Left colon (tissue), 2 donors: ENCODE results near the gene GREM2. TPM values are rescaled to one million over a fixed set of nuclear protein-coding genes. Genes with fewer than 3 reads are reported as not detected.

Experiments used
- ATAC-seq: fragments of 200-7000 bp; cut with Tn5 transposase; one replicate; pipeline ENCODE4 v1.9.1; 2020; ENCODE audit warnings: mild to moderate bottlenecking, moderate library complexity
- DNase-seq, 2 donors: peaks; one replicate each; pipeline ENCODE4 v3.0.0-alpha.2; 2020
- intact Hi-C, 2 donors: fragments of 100-400 bp; cut with DNase I in 1 of 2; cut with micrococcal nuclease in 1 of 2; formaldehyde crosslinking; loops; one replicate each; pipeline versions ENCODE4 v1.11.2 to v1.14.0; 2022; cut with DNase I, micrococcal nuclease
- total RNA-seq, 2 donors: library from RNA; stranded (reverse); fragmentation: NEBNext Ultra II Directional; extraction: Animal tissue kit (Norgen Biotek cat#: 25700); gene quantifications; one replicate each; pipeline ENCODE4 v1.2.1, GENCODE V29; 2021
- donor health status: DM: no; HTN: no; CAD: no.
- donor health status: DM: yes; HTN: yes; CAD: no.

GREM2 gene
- total RNA-seq, 2 donors from 2014 or later: 2.5 to 10.0 TPM

DNA sequence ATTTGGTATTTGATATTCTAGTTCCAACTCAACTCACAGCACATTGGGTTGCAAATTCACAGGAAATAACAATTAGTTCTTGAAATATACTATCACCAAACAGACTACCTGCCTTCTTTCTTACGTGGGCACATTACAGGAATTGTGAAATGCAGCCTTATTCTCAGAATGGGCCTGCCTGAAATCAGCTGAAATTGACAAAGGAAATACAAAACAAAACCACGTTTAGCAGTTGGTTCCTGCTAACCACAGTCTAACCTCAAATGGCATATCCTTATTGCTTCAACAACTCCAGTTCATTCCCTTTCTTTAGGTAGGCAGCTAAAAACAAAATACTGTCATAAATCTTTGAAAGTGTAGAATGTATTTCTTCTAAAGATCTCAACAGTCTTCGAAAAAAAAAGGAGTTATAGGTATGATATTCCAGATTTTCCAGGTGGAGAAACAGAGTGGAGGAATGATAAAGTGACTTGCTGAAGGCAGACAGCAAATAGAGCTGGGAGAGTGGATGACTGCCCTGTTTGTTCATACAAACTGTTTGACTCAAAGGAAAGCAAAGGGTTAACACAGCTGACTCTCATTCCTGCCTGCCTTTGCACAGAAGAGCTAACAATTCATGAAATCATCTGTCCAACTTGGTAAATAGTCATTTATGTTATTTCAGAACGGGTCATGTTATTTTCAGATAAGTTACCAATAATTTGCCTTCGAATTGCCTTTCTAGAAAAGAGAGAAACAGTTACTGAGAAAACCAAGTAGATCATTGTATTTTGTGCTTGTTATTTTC is 1.6 kb upstream of the GREM2 start:
- DNase-seq (no peak), ATAC-seq (no peak)
- intact Hi-C loops: loop anchor here in 1 of 2 donors (5.0 kb wide), 1 partner anchor 421 kb away; no protein-coding TSS in a partner anchor

DNA sequence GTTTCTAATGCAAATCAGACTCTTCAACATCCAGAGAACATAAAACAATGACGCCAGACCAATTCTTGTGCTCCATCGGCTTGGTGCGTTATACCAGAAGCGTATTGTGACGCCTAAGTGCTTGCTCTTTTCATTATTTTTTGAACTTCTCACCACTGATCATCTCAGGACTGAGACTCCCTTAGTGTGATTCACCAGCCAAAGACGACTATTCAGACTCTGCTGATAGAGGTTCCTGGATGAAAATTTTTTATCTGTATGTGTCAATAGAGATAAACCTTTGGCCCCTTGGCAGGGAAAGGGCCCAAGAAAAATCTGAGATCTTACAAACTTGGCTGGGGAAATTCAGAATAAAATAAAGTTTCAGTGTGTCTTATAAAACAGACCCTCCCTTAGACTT is 856 bp upstream of the GREM2 start:
- DNase-seq: no peak
- peak; percentile 29 for ATAC-seq
- intact Hi-C loops: loop anchor here in 1 of 2 donors (5.0 kb wide), 1 partner anchor 421 kb away; no protein-coding TSS in a partner anchor

DNA sequence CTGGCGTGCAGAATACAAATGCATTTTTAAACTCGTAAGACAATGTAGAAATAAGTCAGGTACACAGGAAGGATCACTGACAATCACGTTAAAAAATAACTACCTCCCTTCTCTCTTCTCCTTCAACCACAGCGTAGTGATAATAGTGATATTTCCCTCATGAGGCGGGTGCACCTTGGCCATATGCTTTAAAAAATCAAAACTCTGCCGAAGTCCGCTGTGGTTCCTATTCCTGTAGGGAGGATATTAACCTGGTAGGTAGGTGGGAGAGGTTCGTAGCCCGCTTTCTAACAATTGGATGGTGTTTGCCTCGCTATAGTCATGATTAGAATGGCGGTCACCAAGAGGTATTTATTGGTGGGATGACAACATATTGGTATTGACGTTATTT is 732 bp downstream of the GREM2 start:
- DNase-seq: no peak
- peak; percentile 26 for ATAC-seq
- intact Hi-C loops: loop anchor here in 1 of 2 donors (5.0 kb wide), 1 partner anchor 419 kb away; no protein-coding TSS in a partner anchor

DNA sequence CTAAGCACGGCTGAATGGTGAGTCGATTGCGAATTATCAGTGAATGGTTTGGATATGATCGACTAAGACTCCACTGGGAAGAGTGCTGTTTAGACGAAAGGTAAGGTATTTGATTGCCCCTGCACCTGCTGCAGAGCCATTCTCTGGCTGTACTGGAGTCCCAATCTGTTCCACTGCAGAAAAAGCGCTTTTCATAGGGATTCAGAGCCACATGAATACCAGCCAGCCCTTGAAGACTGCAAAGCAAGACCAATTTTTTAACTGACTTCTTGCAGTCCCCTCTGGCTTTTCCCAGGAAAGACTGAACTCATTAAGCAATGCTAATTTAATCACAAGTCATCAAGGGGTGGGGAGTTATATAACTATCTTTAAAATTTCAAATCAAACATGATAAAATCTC is 1.3 kb downstream of the GREM2 start:
- intact Hi-C loops: loop anchor here in 1 of 2 donors (5.0 kb wide), 1 partner anchor 418 kb away; no protein-coding TSS in a partner anchor
- DNase-seq: no peak
- peak; percentile 6 for ATAC-seq

DNA sequence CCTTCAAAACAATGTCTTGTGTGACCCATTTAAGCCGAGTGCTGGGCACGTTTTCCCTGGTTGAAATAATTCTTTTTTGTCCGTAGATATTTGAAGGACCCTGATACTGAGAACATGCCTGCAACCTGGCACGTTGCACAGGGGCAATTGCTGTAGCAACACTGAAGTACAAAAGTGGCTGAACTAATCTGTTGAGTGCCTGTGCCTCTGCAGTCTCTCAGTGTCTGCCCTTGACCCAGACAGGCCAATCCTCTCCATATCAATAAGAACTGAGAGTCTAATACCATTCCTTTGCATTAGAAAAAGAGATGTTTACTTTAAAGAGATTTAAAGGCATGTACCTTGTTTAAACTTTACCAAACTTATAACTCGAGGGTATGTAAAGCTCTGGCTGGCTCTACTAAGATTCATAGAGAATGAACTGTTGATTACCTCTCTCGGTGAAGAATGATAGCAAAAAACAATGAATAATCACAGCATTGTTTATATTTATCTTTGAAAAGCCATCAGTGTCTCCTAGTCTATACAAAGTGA is 2.4 kb downstream of the GREM2 start:
- ATAC-seq (no peak), DNase-seq (no peak)
- intact Hi-C loops: loop anchor here in 1 of 2 donors (5.0 kb wide), 1 partner anchor 417 kb away; no protein-coding TSS in a partner anchor

DNA sequence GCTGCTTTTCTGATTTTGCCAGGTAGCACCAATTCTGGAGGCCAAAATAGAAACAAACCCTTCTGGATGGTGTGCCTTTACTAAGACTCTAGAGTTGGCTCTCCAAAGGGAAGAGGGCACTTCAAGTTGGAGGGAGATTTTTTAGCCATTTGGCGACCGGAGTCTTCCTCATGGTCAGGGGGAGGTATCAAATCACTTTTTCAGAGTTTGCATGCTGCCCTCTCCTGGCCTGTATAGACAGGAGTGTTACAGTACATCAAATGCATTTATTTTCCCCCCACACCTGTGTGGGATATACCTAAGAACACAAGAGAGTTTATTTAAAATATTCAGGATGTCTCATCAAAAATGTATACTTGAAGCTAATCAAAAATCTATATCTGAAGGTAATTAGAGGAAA is 3.2 kb downstream of the GREM2 start:
- intact Hi-C loops: no loop called here
- peak; percentile 43 for ATAC-seq
- DNase-seq: peak; percentile 28 to 29

DNA sequence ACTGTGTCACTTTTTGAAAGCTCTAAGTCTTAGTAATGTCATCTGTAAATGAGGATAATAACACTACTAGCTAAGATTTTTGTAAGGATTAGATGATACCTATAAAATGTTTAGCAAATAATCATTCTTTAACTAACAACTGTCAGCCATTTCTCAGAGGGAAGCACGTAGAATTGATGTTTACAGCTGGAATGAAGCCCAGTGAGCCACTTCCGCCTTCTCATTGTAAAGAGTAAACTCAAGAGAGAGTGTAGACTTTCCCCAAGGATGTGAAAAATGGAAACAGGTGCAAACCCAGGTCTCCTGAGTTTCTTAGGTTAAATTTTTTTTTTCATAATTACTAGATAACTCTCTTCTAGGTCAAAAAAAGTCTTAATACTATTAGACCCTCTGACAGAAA is 4.9 kb downstream of the GREM2 start:
- intact Hi-C loops: no loop called here

DNA sequence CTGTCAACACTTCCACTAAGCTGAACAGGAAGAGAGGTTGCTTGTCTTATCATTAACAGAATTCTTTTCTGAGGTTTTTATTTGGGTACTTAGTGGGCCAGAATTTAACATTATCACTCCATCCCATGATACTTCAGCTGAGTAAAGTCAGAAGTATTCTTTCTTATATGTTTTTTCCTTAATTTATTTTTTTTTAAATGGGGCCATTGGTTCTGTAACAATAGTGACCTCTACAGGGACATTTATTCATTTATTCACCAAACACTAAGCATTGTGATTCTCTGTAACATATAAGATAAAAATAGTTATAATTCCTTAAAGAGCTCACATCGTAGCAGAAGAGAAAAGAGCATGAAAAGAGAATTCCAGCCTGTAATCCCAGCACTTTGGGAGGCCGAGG is 9.8 kb downstream of the GREM2 start:
- DNase-seq (no peak), ATAC-seq (no peak)
- intact Hi-C loops: no loop called here

More for the DNA sequence above, 4.9 kb downstream of the GREM2 start:
- ATAC-seq: peak; percentile 64
- peak; percentile 37 to 54 for DNase-seq

DNA sequence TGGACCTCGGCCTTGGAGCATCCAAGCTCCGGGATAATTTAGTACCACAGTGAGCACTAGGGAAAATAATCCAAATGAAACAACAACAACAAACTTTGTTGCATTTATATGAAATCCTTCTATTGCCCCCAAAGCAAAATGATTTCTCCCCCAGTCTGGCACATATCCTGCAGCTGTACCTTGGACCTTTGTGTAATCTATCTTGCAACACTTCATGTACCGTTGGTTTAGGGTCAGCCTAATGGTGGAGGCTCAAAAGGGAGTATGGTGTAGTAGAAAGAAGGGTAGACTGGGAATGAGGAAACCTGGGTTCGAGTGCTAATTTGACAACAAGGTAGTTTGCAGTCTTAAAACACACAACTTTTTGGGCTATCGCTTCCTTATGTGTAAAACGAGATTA is 12.1 kb downstream of the GREM2 start:
- ATAC-seq (no peak), DNase-seq (no peak)
- intact Hi-C loops: no loop called here

DNA sequence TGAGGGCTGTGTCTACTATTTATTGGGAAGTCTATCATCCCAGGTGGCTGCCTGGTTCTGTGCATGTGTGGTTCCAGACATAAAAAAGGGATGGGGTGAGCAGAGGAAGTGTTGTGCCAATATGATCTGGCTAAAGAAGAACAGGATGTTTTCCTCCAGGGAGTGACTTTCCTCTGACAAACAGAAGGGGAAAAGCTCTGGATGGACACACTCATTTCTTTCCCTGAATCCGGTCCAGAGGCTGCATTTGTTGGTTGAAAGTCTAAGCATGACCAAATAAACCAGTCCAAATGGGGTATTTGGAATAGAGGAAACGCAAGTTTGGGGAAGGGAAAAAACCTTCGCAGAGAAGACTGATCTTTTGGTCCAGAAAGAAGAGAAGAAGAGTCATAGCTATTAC is 12.7 kb downstream of the GREM2 start:
- no peak for ATAC-seq
- DNase-seq: no peak
- intact Hi-C loops: no loop called here

DNA sequence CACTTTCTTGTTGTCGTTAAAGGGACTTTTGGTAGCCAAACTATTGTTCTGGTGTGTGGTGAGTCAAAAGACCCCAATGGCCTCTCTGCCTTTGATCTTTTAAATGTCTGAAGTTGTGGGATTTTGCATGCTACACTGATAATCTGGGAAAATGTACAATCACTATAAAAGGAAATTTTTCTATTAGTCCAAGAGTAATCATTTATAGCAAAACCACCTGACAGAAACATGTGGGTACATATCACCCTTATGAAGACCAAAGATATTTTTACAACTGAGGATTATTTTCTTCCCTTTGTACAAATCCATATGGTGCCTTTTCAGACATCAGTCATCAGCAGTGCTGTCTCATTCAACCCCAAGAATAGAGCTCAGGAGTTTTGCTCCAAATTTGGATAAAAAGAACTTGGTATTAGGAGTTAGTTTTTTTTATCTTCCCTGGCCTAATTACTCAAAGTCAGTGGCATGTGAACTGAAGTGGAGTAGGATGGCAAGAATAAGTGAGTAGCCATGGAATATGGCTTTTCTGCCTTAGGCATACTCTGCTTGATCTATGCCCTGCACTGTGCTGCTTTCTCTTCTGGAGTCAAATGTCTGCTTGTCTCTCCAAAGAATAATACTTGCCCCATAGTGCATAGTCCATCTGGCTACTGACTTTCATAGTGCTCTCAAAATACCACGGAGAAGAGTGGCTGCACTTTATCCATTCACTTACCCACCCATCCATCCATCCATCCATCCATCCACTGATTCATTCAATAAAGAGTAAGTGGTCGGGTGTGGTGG is 13.5 kb downstream of the GREM2 start:
- DNase-seq (no peak), ATAC-seq (no peak)
- intact Hi-C loops: no loop called here

DNA sequence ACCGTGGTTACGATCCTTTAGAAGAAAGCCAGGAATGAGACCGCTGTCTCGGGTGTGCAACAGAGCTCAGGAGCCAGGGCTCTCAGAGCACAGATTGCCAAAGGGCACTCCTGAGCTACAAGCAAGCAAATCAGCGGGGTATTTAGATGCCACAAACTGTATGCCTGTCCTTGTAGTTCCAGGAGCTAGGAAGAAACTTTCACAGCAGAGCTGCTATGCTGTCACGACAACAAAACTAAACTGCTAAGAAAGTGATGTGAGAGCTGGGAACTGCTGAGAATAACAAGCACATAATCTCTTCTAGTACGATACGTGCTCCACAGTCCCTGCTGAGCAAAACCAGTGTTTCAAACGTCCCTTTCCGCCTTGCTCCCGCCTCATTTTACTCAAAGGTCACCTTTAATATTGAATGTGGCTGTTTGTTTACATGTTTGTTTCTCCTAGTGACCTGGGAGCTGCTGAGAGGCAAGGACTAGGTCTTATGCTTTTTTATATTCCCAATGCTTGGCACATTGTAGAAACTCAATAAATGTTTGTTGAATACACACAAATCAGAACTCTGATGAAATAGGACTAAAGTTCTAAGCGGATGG is 14.7 kb downstream of the GREM2 start:
- ATAC-seq (peak; percentile 51), DNase-seq (peak in 1 of 2 donors; percentile 19)
- intact Hi-C loops: no loop called here

DNA sequence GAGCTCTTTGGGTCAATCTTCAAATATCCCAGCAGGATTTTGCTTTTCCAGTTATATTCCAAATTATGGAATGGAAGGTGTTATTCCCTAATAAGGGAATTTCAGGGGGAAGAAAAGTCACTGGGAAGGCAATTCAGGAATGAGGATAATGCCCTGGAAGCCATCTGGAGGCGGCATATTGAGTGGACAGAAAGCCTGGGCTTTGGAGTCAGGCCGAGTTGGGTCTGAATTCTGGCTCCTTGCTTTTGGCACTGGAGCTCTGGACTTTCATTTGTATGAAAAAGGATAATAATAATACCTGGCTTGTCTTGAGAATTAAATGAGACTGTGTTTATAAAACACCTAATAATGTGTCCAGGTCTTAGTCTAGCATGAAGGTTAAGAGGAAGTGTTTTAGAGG is 16.5 kb downstream of the GREM2 start:
- ATAC-seq (no peak), DNase-seq (no peak)
- intact Hi-C loops: no loop called here

DNA sequence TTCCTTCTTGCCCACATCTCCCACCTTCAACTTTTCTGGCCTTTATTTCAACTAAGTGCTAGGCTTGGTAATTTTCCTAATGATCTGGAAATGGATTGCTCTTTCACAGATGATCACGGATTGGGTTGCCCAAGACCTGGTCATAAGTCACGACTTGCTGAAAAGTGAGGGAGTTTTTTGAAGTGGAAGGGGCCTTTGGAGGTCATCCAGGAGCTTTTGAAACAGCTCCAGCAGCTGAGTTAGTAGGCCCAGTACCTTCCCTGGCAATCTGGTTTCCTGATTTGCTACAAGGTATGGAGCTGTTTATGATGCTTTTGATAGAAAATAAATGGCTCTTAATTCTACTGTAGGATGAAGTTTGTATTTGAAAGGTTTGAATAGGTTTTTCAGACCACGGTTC is 20.4 kb downstream of the GREM2 start:
- ATAC-seq (no peak), DNase-seq (no peak)
- intact Hi-C loops: no loop called here

DNA sequence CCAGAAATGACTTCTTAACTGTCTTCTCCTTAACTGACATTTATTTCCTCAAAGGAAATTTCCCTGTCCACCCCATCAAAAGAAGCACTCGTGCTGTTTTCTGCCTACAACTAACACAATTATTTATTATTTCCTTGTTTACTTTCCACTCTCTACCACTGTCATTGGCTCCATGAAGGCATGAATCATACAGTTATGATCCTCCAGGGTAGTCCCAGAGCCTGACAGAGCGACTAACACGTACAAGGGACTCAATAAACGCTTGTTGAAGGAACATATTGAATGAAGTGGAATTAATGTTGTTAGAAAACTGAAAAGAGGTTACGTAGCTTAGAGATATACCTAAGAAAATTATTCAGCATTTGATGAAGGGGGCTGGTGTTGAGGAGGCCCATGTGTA is 20.9 kb downstream of the GREM2 start:
- DNase-seq: no peak

DNA sequence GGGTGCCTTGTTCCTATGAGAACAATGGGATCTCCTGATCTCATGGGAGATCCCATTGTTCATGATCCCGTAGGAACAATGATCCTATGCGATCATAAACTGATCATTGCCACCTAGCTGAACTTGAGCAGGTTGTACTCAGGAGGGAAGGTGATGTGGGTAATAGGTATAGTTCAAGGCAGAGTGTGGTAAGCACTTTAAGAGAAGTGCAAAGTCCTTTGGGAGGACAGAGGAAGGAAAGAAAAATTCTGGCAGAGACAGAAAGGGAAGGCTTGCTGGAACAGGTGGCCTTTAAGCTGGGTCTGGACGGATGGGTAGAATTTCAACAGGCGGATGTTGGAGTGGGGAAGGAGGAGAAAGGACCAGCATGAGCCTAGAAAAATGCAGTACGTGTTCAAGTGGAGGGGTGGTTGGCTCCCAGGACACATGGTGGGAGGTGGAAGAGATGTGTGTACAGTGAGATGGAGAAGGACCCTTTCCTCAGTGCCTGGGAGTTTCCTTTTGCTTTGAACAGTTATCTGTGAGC is 22.3 kb downstream of the GREM2 start:
- ATAC-seq (peak; percentile 80), DNase-seq (no peak)
- intact Hi-C loops: no loop called here

More for the DNA sequence above, 20.9 kb downstream of the GREM2 start:
- ATAC-seq: peak; percentile 40
- intact Hi-C loops: no loop called here

DNA sequence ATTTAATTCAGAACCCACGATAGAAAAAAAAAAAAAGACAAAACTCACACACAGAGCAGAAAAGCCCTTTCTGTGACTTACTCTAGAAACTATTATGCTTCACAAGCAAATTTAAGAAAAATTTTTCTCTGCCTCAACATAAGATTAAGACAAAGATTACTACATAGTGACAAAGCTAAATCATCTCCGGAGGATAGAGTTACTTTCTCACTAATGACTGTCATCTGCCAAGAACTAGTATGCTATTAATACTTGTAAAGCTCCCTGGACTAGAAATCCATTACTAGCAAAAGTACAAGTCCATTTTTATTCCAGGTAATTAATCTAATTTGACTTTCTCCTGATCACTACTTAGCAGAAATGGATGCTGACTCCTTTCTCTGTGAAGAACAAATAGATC is 25.9 kb downstream of the GREM2 start:
- DNase-seq (no peak), ATAC-seq (no peak)
- intact Hi-C loops: no loop called here

DNA sequence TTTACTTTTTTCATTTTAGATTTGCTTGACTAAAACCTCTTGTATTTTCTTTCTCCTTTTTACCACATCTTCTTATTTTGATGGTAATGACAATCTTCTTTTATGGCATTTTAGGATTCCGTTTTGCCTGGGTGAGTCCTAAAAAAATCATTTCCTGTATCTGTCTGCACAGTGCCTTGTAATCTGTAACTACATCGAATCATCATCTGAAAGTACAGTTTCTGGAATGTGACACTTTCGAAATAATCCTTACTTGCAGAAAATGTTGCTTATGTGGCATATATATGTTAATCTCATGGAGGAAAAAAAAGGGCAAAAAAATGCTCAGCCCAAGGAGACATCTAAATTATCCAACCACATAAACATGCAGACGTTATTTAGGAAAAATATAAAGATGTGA is 29.0 kb downstream of the GREM2 start:
- intact Hi-C loops: no loop called here
- ATAC-seq: no peak

DNA sequence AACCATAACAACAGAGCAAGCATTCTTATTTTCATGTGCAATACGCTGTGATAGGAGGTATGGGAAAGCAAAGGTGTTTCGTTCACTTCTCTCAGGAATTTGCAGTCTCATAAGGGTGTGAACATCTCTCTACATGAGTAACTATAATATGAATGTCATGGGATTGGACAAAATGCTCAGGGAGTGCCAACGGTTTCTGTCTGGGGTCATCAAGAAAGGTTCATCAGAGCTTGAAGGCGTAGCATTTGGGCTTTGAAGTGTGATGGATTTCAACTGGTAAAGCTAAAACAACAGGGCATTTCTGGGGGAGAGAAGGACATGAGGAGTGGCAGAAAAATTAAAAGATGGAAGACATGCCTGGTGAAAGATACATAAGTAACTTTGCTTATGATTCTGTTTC is 32.4 kb downstream of the GREM2 start:
- no peak for DNase-seq
- intact Hi-C loops: no loop called here
- ATAC-seq: no peak

More for the DNA sequence above, 29.0 kb downstream of the GREM2 start:
- no peak for DNase-seq
